VCaP (cell line): ENCODE measurements around the gene CRYGC.
"Not testable (repeated sequence)": the region's sequence is repeated elsewhere in the genome, so short reads cannot be mapped to it uniquely, and the experiment has no call there.

Experiments
- H3K27ac ChIP-seq: fragments of 450-650 bp; 2 replicates; pipeline ENCODE4 v1.5.1; 2017
- CTCF ChIP-seq: fragments of 450-650 bp; conservative IDR thresholded peaks from 2 replicates; pipeline ENCODE4 v1.5.1; 2017; ENCODE audit warnings: mild to moderate bottlenecking, moderate library complexity

The CRYGC gene

DNA sequence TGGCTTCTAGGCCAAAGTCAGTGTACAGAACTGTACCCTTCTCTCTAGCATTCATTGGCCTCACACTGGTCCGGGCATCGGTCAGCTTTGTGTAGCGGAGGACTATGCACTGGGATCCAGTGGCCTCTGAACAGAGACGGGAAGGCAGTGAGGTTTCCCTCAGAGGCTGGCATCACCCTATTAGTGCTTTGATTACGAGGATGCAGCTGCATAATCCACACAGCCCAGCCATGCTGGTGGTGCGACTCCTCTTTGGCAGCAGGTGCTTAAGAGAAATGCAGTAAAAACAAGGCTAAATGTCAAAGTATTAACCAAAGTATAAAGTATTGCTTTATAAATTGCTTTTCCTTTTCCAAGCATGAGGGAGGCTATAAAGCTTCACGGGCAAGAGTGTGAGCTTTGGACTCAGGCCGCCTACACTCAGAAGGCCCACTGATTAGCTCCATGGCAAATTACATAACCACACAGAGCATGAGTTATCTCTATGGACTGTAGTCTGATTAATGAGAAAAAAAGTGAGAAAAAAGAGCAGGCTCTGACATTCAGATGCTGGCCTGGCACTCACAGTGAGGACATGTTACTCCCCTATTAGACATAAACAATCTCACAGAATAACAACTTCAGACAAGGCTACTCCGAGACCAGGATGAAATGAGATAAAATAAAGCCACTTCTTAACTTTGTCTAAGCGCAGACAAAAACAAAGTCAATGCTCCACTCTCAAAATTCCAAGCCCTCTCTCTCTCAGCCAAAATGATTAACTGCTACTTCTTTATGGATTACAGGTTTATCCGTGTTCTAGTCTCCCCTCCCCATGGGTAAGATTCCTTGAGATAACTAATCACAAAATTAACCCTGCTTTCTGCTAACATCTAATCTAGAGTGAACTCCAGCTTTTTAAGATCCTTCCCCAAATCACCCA lies 6.4 kb upstream of the CRYGC start:
- no peak for TF ChIP-seq CTCF
- H3K27ac ChIP-seq, result no peak overlapping the region

- no peak for TF ChIP-seq CTCF
- peak overlapping the region; percentile 23; the same call in 1 of the 2 replicates for H3K27ac ChIP-seq
Measured at GRCh38 chr2:208134928-208135586, 5.4 kb upstream of the CRYGC start.

GRCh38 chr2:208130712-208131110 lies 1.1 kb upstream of the CRYGC start:
- no peak for TF ChIP-seq CTCF
- H3K27ac ChIP-seq, result no peak overlapping the region

- H3K27ac ChIP-seq, result no peak overlapping the region
- TF ChIP-seq CTCF, result no peak
Measured at GRCh38 chr2:208128136-208128535, 1.5 kb downstream of the CRYGC start.

DNA sequence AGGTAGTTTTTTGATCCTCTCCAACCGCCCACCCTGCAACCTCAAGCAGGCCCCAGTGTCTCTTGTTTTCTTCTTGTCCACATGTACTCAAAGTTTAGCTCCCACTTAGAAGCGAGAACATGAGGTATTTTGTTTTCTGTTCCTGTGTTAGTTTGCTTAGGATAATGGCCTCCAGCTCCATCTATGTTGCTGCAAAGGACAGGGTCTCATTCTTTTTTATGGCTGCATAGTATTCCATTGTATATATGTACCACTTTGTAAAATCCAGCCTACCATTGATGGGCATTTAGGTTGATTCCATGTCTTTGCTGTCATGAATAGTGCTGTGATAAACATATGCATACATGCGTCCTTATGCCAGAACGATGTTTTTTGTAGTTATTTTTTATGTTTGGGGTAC lies 2.5 kb downstream of the CRYGC start:
- H3K27ac ChIP-seq, result no peak overlapping the region
- TF ChIP-seq CTCF, result no peak

- TF ChIP-seq CTCF, result no peak
Measured at GRCh38 chr2:208125251-208125650, 4.4 kb downstream of the CRYGC start.

GRCh38 chr2:208124013-208124715 lies 5.5 kb downstream of the CRYGC start, which contains the start of gene CRYGD:
CRYGD (minus strand) TSS chr2:208124524; CDS start chr2:208124473, 51 bp downstream.
- H3K27ac ChIP-seq, result not testable (repeated sequence)

More at GRCh38 chr2:208125251-208125650, 4.4 kb downstream of the CRYGC start:
- H3K27ac ChIP-seq, result no peak overlapping the region
